Astrocyte (in vitro differentiated cells and primary cell): ENCODE measurements around the gene PLS1.
"Not testable (repeated sequence)": the region's sequence is repeated elsewhere in the genome, so short reads cannot be mapped to it uniquely, and the experiment has no call there.

Experiments used
- EZH2 ChIP-seq: IDR thresholded peaks from 2 replicates; pipeline ENCODE4 v1.6.1; 2012; ENCODE audit warnings: mild to moderate bottlenecking, low read length, inconsistent platforms; ENCODE audit not compliant: insufficient read depth
- TF ChIP-seq, protein P1 (sequence below): IDR thresholded peaks from 2 replicates; pipeline ENCODE4 v1.5.1; 2011; ENCODE audit warnings: low read depth, mild to moderate bottlenecking, inconsistent platforms, low read length, moderate library complexity; ENCODE audit not compliant: insufficient read depth

DNA sequence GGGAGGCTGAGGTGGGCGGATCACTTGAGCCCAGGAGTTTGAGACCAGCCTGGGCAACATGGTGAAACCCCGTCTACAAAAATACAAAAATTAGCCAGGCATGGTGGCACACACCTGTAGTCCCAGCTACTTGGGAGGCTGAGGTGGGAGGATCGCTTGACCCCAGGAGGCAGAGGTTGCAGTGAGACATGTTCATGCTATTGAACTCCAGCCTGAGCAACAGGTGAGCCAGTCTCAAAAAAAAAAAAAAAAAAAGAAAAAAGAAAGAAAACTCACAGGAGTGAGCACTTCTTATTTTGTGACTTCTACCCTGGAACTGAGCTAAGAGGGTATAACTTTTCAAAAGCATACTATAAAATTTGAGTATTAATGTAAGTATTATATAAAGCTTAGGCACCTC lies 22.0 kb upstream of the PLS1 start:
- TF ChIP-seq, protein P1, sequence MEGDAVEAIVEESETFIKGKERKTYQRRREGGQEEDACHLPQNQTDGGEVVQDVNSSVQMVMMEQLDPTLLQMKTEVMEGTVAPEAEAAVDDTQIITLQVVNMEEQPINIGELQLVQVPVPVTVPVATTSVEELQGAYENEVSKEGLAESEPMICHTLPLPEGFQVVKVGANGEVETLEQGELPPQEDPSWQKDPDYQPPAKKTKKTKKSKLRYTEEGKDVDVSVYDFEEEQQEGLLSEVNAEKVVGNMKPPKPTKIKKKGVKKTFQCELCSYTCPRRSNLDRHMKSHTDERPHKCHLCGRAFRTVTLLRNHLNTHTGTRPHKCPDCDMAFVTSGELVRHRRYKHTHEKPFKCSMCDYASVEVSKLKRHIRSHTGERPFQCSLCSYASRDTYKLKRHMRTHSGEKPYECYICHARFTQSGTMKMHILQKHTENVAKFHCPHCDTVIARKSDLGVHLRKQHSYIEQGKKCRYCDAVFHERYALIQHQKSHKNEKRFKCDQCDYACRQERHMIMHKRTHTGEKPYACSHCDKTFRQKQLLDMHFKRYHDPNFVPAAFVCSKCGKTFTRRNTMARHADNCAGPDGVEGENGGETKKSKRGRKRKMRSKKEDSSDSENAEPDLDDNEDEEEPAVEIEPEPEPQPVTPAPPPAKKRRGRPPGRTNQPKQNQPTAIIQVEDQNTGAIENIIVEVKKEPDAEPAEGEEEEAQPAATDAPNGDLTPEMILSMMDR, result not testable (repeated sequence)
- TF ChIP-seq EZH2, result not testable (repeated sequence)
